OCI-LY1 (cell line): ENCODE results near the gene MARK3.

ENCODE experiments used
- H2AFZ ChIP-seq: fragments of 200-600 bp; sonication (generic), shearing (Covaris generic); 2 replicates; pipeline ENCODE4 v1.6.0; 2014; ENCODE audit warnings: antibody characterized with exemption, mild to moderate bottlenecking, low read length
- H3F3A ChIP-seq: fragments of 200-600 bp; sonication (generic), shearing (Covaris generic); 2 replicates; pipeline ENCODE4 v1.6.0; 2014; ENCODE audit warnings: mild to moderate bottlenecking, antibody characterized with exemption, low read length, moderate library complexity; ENCODE audit not compliant: insufficient read depth
- H3K27ac ChIP-seq: fragments of 200-600 bp; sonication (generic); 2 replicates; pipeline ENCODE4 v1.5.1; 2014; ENCODE audit warnings: low read length, mixed run types, mild to moderate bottlenecking, low read depth; ENCODE audit not compliant: poor library complexity, severe bottlenecking
- H3K27me3 ChIP-seq: fragments of 200-600 bp; sonication (generic); 2 replicates; pipeline ENCODE4 v1.6.0; 2014; ENCODE audit warnings: antibody characterized with exemption, mild to moderate bottlenecking, low read length, moderate library complexity; ENCODE audit not compliant: insufficient read depth
- H3K36me3 ChIP-seq: fragments of 200-600 bp; sonication (generic); 2 replicates; pipeline ENCODE4 v1.6.1; 2014; ENCODE audit warnings: mild to moderate bottlenecking, antibody characterized with exemption, low read length, moderate library complexity, mixed read lengths; ENCODE audit not compliant: insufficient read depth
- H3K4me1 ChIP-seq: fragments of 200-600 bp; sonication (generic); 2 replicates; pipeline ENCODE4 v1.5.1; 2014; ENCODE audit warnings: mild to moderate bottlenecking, low read length, moderate library complexity; ENCODE audit not compliant: insufficient read depth, severe bottlenecking
- H3K4me2 ChIP-seq: fragments of 200-600 bp; sonication (generic), shearing (Covaris generic); 2 replicates; pipeline ENCODE4 v1.6.1; 2014; ENCODE audit warnings: low read length
- H3K4me3 ChIP-seq: fragments of 200-600 bp; sonication (generic); 2 replicates; pipeline ENCODE4 v1.5.1; 2014; ENCODE audit warnings: low read length, low read depth, mild to moderate bottlenecking, mixed read lengths; ENCODE audit not compliant: poor library complexity, severe bottlenecking
- H3K79me2 ChIP-seq: fragments of 200-600 bp; shearing (Covaris generic); 2 replicates; pipeline ENCODE4 v1.6.1; 2016; ENCODE audit warnings: mixed run types, low read length, mixed read lengths; ENCODE audit not compliant: insufficient read depth
- H3K9ac ChIP-seq: fragments of 200-600 bp; sonication (generic), shearing (Covaris generic); 2 replicates; pipeline ENCODE4 v1.6.1; 2014; ENCODE audit warnings: mild to moderate bottlenecking, low read length, mixed read lengths
- H3K9me2 ChIP-seq: fragments of 200-600 bp; sonication (generic), shearing (Covaris generic); 2 replicates; pipeline ENCODE4 v1.6.1; 2014; ENCODE audit warnings: low read depth, mild to moderate bottlenecking, low read length, mixed read lengths
- H3K9me3 ChIP-seq: fragments of 200-600 bp; shearing (Covaris generic); 2 replicates; pipeline ENCODE4 v1.6.1; 2014; ENCODE audit warnings: low read length, mixed read lengths
- H4K20me1 ChIP-seq: fragments of 200-600 bp; sonication (generic), shearing (Covaris generic); 2 replicates; pipeline ENCODE4 v1.6.0; 2016; ENCODE audit warnings: mild to moderate bottlenecking, low read length; ENCODE audit not compliant: insufficient read depth
- EZH2 ChIP-seq: fragments of 200-600 bp; sonication (generic), shearing (Covaris generic); IDR thresholded peaks from 2 replicates; pipeline ENCODE4 v1.8.0; 2017; ENCODE audit warnings: borderline replicate concordance, mixed run types, mild to moderate bottlenecking, antibody characterized with exemption, low read length, moderate library complexity, mixed read lengths
- TF ChIP-seq, protein P1 (sequence below): fragments of 200-600 bp; sonication (generic), shearing (Covaris generic); IDR thresholded peaks from 2 replicates; pipeline ENCODE4 v1.5.1; 2017; ENCODE audit warnings: mild to moderate bottlenecking, antibody characterized with exemption, low read length, moderate library complexity, mixed read lengths

MARK3 gene

DNA sequence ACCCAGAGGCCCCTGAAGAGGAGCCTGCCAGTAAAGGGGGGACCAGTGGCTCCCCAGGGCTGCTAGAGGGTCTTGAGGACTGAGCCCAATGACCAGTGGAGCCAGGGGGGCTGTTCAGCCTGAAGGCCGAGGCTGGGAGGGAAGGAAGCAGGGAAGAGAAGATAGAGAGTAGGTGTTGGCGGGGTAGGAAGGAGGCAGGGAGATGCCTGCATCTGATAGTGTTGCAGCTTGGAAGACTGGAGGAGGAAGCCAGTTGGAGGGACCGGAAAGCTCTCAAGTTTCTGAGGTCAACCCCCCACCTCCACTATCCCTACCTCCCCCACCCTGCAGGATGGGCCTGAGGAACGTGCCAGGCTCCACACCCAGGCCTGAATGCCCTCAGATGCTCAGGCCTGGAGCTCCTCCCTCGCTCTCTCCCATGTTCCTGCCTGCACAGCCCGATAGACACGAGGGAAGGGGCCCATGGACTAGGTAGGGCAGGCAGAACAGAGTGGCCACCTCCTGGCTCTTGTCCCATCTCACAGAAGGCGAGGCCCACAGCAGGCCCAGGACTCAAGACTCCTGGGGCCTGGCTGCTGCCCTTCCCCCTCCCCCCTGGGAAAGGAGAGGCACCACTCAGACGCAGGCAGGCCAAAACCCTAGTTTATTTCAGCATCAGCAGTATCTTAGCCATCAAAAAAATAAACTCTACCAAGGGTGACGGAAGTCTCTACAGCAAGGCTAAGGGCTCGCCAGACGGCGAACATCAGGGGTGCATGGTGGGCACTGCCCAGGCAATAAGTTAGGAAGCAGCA, 134.0 kb downstream of the MARK3 start:
- H3K27ac ChIP-seq = no peak overlapping the region
- H3K9me2 ChIP-seq = no peaks in the 10 kb centered on the region
- no peaks in the 10 kb centered on the region for H3F3A ChIP-seq
- no peak overlapping the region for H3K9ac ChIP-seq
- no peaks in the 10 kb centered on the region for H3K36me3 ChIP-seq
- H2AFZ ChIP-seq = no peak overlapping the region
- no peaks in the 10 kb centered on the region for H4K20me1 ChIP-seq
- H3K4me3 ChIP-seq = no peak overlapping the region
- H3K4me1 ChIP-seq = peaks cover 21% of the 10 kb centered on the region
- no peaks in the 10 kb centered on the region for H3K27me3 ChIP-seq
- H3K4me2 ChIP-seq = no peak overlapping the region
- TF ChIP-seq EZH2 = no peak
- TF ChIP-seq, protein P1, sequence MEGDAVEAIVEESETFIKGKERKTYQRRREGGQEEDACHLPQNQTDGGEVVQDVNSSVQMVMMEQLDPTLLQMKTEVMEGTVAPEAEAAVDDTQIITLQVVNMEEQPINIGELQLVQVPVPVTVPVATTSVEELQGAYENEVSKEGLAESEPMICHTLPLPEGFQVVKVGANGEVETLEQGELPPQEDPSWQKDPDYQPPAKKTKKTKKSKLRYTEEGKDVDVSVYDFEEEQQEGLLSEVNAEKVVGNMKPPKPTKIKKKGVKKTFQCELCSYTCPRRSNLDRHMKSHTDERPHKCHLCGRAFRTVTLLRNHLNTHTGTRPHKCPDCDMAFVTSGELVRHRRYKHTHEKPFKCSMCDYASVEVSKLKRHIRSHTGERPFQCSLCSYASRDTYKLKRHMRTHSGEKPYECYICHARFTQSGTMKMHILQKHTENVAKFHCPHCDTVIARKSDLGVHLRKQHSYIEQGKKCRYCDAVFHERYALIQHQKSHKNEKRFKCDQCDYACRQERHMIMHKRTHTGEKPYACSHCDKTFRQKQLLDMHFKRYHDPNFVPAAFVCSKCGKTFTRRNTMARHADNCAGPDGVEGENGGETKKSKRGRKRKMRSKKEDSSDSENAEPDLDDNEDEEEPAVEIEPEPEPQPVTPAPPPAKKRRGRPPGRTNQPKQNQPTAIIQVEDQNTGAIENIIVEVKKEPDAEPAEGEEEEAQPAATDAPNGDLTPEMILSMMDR = no peak
- no peaks in the 10 kb centered on the region for H3K9me3 ChIP-seq
- H3K79me2 ChIP-seq = no peaks in the 10 kb centered on the region

DNA sequence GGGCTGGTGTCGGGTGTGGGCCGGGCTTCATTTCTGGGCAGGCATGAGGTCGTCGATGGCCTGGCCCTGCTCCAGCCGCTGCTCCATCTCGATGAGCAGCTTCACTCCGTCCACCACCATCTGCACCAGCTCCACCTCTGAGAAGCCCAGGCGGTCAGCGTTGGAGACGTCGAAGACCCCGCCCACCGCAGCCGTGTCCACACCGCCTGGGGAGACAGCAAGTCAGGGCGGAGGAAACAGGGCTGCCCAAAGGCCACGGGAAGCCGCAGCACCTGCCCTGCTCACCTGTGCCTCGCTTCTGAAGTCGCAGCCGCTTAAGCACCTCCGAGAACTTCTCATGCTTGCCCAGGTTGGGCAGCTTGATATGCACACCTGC, 134.6 kb downstream of the MARK3 start:
- H3K27me3 ChIP-seq = no peaks in the 10 kb centered on the region
- no peaks in the 10 kb centered on the region for H3K79me2 ChIP-seq
- TF ChIP-seq, protein P1 = no peak
- TF ChIP-seq EZH2 = no peak
- H3K9me2 ChIP-seq = no peaks in the 10 kb centered on the region
- no peaks in the 10 kb centered on the region for H3K36me3 ChIP-seq
- no peaks in the 10 kb centered on the region for H3F3A ChIP-seq
- no peak overlapping the region; the same call in 1 of the 2 replicates for H3K4me2 ChIP-seq
- H4K20me1 ChIP-seq = no peaks in the 10 kb centered on the region
- no peak overlapping the region for H3K4me3 ChIP-seq
- H3K27ac ChIP-seq = no peak overlapping the region
- no peak overlapping the region for H2AFZ ChIP-seq
- H3K9ac ChIP-seq = no peak overlapping the region
- peaks cover 21% of the 10 kb centered on the region for H3K4me1 ChIP-seq
- H3K9me3 ChIP-seq = no peaks in the 10 kb centered on the region

DNA sequence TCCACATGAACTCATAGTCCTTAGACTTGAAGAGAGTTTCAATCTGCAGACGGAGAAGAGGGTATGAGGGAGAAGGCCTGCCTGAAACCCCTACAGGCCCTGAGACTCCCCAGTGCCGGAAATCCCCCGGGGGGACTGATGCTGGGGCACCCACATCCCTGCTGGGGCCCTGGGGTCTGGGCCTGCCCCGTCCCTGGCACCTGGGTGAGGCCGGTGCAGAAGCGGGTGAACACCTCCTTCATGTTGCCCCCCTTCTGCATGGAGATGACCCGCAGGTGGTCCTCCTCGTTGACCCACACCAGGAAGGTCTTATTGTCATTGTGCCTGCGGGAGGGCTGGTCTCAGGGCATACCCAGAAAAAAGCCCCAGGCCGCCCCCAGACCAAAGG, 135.0 kb downstream of the MARK3 start:
- Histone ChIP-seq H3K9me3 (no peaks in the 10 kb centered on the region), H3K9me2 (no peaks in the 10 kb centered on the region), H3K27me3 (no peaks in the 10 kb centered on the region), H3K4me3 (peak overlapping the region; percentile 55), H3K4me1 (peaks cover 21% of the 10 kb centered on the region), H3K9ac (no peak overlapping the region; the same call in 1 of the 2 replicates), H3K4me2 (peak overlapping the region; percentile 63), H3K27ac (no peak overlapping the region), H2AFZ (no peak overlapping the region), H3K79me2 (no peaks in the 10 kb centered on the region), H3F3A (no peaks in the 10 kb centered on the region), H3K36me3 (no peaks in the 10 kb centered on the region), H4K20me1 (no peaks in the 10 kb centered on the region)
- TF ChIP-seq EZH2 = no peak
- TF ChIP-seq, protein P1 = no peak
